ENCODE data around the gene DLST.

DLST gene

DNA sequence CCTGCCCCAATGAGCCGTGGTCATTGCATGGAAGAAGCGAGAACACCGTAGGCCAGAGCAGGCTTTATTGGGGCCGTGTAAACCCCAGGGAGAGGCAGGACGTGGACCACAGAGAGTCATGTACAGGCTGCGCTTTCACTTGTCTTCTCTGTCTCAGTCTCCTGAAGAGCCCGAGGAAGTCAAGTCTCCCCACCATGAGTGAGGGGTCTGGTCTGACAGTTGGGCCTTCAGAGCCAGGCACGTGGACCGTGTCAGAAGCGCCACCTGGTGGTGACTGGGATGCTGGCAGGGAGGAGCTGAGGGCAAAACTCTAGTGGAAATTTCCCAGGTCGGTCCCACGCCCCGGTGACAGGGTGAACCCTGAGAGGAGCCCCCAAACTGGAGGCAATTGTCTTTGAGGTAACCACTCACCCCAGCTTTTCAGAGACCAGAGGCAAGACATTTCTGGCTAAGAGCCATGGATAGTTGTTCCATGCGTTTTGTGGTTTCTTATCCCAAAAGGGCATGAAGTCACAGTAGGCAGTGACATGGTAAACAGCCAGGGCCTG lies 24.0 kb downstream of the DLST start:
- TF ChIP-seq CTCF (IDR thresholded peaks at IDR 0.05; ENCODE audit: low read depth, low read length), result peak; percentile 96
- peaks cover 48% of the 10 kb centered on the region for H3K36me3 ChIP-seq
- DNase-seq, result peak; percentile 84

GRCh38 chr14:74906925-74907521 lies 25.3 kb downstream of the DLST start:
- H3K4me3 ChIP-seq (ENCODE audit: low read depth, low read length), result no peak overlapping the region
- H3K36me3 ChIP-seq, result peaks cover 34% of the 10 kb centered on the region
- no peak for DNase-seq
- no peaks in the 10 kb centered on the region for H3K9me3 ChIP-seq
- TF ChIP-seq CTCF (IDR thresholded peaks at IDR 0.05; ENCODE audit: low read depth, low read length), result peak; percentile 39
- H3K27me3 ChIP-seq, result no peaks in the 10 kb centered on the region
- peaks cover 12% of the 10 kb centered on the region for H3K4me1 ChIP-seq

More for the DNA sequence above, 24.0 kb downstream of the DLST start:
- H3K27me3 ChIP-seq, result no peaks in the 10 kb centered on the region
- no peak overlapping the region for H3K4me3 ChIP-seq (ENCODE audit: low read depth, low read length)
- H3K4me1 ChIP-seq, result peaks cover 12% of the 10 kb centered on the region
- H3K9me3 ChIP-seq, result no peaks in the 10 kb centered on the region

DNA sequence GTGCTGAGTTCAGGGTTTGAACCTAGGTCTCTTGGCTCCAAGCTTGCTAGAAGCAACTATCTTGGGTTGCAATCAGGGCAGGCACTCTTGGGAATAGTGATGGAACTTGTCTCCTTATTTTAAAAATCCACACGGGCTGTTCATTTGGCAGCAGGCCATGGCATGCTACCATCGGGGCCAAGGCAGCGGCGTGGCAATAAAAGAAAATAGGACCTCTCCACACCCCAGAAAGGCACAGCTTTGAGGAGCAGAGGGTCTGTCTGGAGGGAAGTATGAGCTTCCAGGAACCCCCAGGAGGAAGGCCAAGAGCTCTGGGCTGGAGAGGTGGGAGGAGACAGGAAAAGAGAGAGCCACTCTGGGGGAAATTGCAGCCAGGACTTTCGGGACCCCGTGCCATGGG lies 26.0 kb downstream of the DLST start:
- no peak overlapping the region for H3K4me3 ChIP-seq (ENCODE audit: low read depth, low read length)
- peaks cover 27% of the 10 kb centered on the region for H3K36me3 ChIP-seq
- H3K27me3 ChIP-seq, result no peaks in the 10 kb centered on the region
- H3K4me1 ChIP-seq, result peaks cover 12% of the 10 kb centered on the region
- H3K9me3 ChIP-seq, result no peaks in the 10 kb centered on the region
- TF ChIP-seq CTCF (IDR thresholded peaks at IDR 0.05; ENCODE audit: low read depth, low read length), result no peak
- no peak for DNase-seq

- no peaks in the 10 kb centered on the region for H3K9me3 ChIP-seq
- H3K4me1 ChIP-seq, result peaks cover 12% of the 10 kb centered on the region
- DNase-seq, result no peak
- H3K27me3 ChIP-seq, result no peaks in the 10 kb centered on the region
- no peak overlapping the region for H3K4me3 ChIP-seq (ENCODE audit: low read depth, low read length)
- TF ChIP-seq CTCF (IDR thresholded peaks at IDR 0.05; ENCODE audit: low read depth, low read length), result no peak
- peaks cover 19% of the 10 kb centered on the region for H3K36me3 ChIP-seq
These were observed 27.2 kb downstream of the DLST start for GRCh38 chr14:74908861-74909341.

DNA sequence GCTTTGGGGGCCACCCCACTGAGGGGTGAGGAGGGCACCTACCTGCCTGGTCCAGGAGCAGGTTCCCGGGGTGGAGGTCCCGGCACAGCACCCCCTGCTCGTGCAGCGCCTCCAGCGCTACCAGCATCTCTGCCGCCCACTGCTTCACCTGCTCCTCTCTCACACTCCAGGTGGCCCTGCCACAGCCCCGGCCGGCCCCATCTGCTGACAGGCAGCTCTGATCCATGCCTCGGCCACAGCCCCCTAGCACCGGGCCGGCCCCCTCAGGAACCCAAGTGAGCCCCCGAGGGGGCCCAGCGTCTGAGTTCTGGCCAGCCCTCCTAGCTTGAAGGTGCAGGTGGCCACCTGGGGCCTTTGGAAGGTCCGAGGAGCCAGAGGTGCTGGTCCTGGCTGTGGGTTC lies 27.8 kb downstream of the DLST start:
- peaks cover 12% of the 10 kb centered on the region for H3K4me1 ChIP-seq
- DNase-seq, result no peak
- peaks cover 13% of the 10 kb centered on the region for H3K36me3 ChIP-seq
- no peaks in the 10 kb centered on the region for H3K9me3 ChIP-seq
- TF ChIP-seq CTCF (IDR thresholded peaks at IDR 0.05; ENCODE audit: low read depth, low read length), result no peak
- no peaks in the 10 kb centered on the region for H3K27me3 ChIP-seq
- H3K4me3 ChIP-seq (ENCODE audit: low read depth, low read length), result no peak overlapping the region

GRCh38 chr14:74909911-74910310 lies 28.2 kb downstream of the DLST start:
- Histone ChIP-seq H3K4me1 (peaks cover 12% of the 10 kb centered on the region), H3K36me3 (peaks cover 12% of the 10 kb centered on the region), H3K4me3 (ENCODE audit: low read depth, low read length) (no peak overlapping the region), H3K27me3 (no peaks in the 10 kb centered on the region), H3K9me3 (no peaks in the 10 kb centered on the region)
- DNase-seq, result no peak
- no peak for TF ChIP-seq CTCF (IDR thresholded peaks at IDR 0.05; ENCODE audit: low read depth, low read length)
